B cell (primary cell): Measurements from ENCODE around the gene MAP2K1.

Experiments used
- CTCF ChIP-seq: fragments of 200-600 bp; IDR thresholded peaks from one replicate; pipeline ENCODE4 v1.8.0; 2022; ENCODE audit warnings: antibody characterized with exemption, mild to moderate bottlenecking
- EZH2 ChIP-seq: IDR thresholded peaks from 2 replicates; pipeline ENCODE4 v1.6.1; 2012; ENCODE audit warnings: borderline replicate concordance, low read depth, mild to moderate bottlenecking, moderate library complexity, low read length; ENCODE audit not compliant: insufficient read depth, poor library complexity, severe bottlenecking

DNA sequence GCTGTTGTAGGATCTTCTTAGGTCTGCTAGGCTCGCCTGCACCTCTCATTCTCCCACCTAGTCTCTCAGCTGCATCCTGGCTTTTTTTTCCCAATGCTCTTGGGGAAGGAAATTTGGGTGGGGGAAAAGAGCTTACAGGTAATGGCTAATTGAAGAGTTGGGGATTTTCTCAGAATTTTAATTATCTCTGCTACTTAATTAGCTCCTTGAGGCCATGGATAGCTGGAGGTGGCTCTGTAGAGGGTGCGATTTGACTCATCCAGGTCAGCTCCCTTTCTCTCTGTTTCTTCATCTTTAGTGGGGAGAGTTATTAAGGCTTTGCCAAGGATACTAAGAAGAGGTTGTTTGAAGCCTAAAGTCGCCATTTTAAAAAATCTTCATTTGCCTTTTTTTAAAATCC lies 88.3 kb downstream of the MAP2K1 start:
- TF ChIP-seq CTCF (no peak), EZH2 (no peak)
